WTC11 (cell line): ENCODE results near the gene PHLDB3. TPM values are rescaled to one million over a fixed set of nuclear protein-coding genes. Genes with fewer than 3 reads are reported as not detected.

Experiments used
- ATAC-seq: fragments of 200-7000 bp; cut with Tn5 transposase; 2 replicates; pipeline ENCODE4 v1.10.0; 2021; ENCODE audit warnings: mild to moderate bottlenecking, moderate library complexity
- CTCF ChIA-PET: fragments of 300-600 bp; sonication (Branson Sonifier 250); formaldehyde crosslinking; loops from one replicate; lab custom pipeline; 2021; ENCODE audit warnings: antibody characterized with exemption; lab: Charles Lee
- POLR2A ChIA-PET: fragments of 350-600 bp; sonication (Branson Sonifier 250); formaldehyde crosslinking; loops from one replicate; lab custom pipeline; 2021; ENCODE audit warnings: antibody characterized with exemption; lab: Charles Lee
- DNase-seq: peaks from one replicate; pipeline ENCODE4 v3.0.0; 2021; ENCODE audit warnings: low spot score
- H3K27ac Mint-ChIP-seq: 2 replicates; pipeline ENCODE4 v1.8.0; 2021; ENCODE audit warnings: mixed read lengths
- H3K27me3 Mint-ChIP-seq: 2 replicates; pipeline ENCODE4 v1.8.0; 2021; ENCODE audit warnings: low read depth, mild to moderate bottlenecking, moderate library complexity, mixed read lengths
- H3K36me3 Mint-ChIP-seq: 2 replicates; pipeline ENCODE4 v1.8.0; 2021; ENCODE audit warnings: mixed read lengths
- H3K4me1 Mint-ChIP-seq: 2 replicates; pipeline ENCODE4 v1.8.0; 2022; ENCODE audit warnings: mixed read lengths
- H3K4me3 Mint-ChIP-seq: 2 replicates; pipeline ENCODE4 v1.8.0; 2021; ENCODE audit warnings: mild to moderate bottlenecking, moderate library complexity, mixed read lengths
- H3K9me3 Mint-ChIP-seq: 2 replicates; pipeline ENCODE4 v1.8.0; 2021; ENCODE audit warnings: mixed read lengths
- AFF4 ChIP-seq: sonication (generic); formaldehyde crosslinking; IDR thresholded peaks from 2 replicates; pipeline ENCODE4 v1.8.1; 2023; ENCODE audit warnings: mild to moderate bottlenecking, missing genetic modification reagents, borderline replicate concordance
- ATF6 ChIP-seq: sonication (generic); formaldehyde crosslinking; IDR thresholded peaks from 2 replicates; pipeline ENCODE4 v1.8.1; 2023; ENCODE audit warnings: mild to moderate bottlenecking, missing genetic modification reagents
- CTCF ChIP-seq: fragments of 200-600 bp; IDR thresholded peaks from 2 replicates; pipeline ENCODE4 v1.8.0; 2022; ENCODE audit warnings: antibody characterized with exemption
- E2F1 ChIP-seq: sonication (generic); formaldehyde crosslinking; IDR thresholded peaks from 2 replicates; pipeline ENCODE4 v1.8.0; 2022; ENCODE audit warnings: mild to moderate bottlenecking, missing genetic modification reagents
- ESRRA ChIP-seq: sonication (generic); formaldehyde crosslinking; IDR thresholded peaks from 2 replicates; pipeline ENCODE4 v1.8.1; 2022; ENCODE audit warnings: mild to moderate bottlenecking, missing genetic modification reagents, borderline replicate concordance
- GRHL2 ChIP-seq: fragments of 250-450 bp; sonication (Bioruptor Pico); IDR thresholded peaks from 2 replicates; pipeline ENCODE4 v1.8.0; 2022; ENCODE audit warnings: mild to moderate bottlenecking, moderate library complexity; ENCODE audit not compliant: insufficient replicate concordance, severe bottlenecking
- HMGXB4 ChIP-seq: sonication (generic); formaldehyde crosslinking; IDR thresholded peaks from 2 replicates; pipeline ENCODE4 v1.8.1; 2023; ENCODE audit warnings: mild to moderate bottlenecking, moderate library complexity, missing genetic modification reagents
- IRF1 ChIP-seq: sonication (generic); formaldehyde crosslinking; IDR thresholded peaks from 2 replicates; pipeline ENCODE4 v1.8.0; 2023; ENCODE audit warnings: missing genetic modification reagents
- JUN ChIP-seq: sonication (generic); formaldehyde crosslinking; IDR thresholded peaks from 2 replicates; pipeline ENCODE4 v1.8.0; 2023; ENCODE audit warnings: mild to moderate bottlenecking, missing genetic modification reagents
- NR1H2 ChIP-seq: sonication (generic); formaldehyde crosslinking; IDR thresholded peaks from 2 replicates; pipeline ENCODE4 v1.9.0; 2021; ENCODE audit warnings: mild to moderate bottlenecking, moderate library complexity, missing genetic modification reagents
- PREB ChIP-seq: sonication (generic); formaldehyde crosslinking; IDR thresholded peaks from 2 replicates; pipeline ENCODE4 v1.8.1; 2022; ENCODE audit warnings: mild to moderate bottlenecking, missing genetic modification reagents, moderate library complexity, borderline replicate concordance
- TEAD1 ChIP-seq: sonication (generic); formaldehyde crosslinking; IDR thresholded peaks from 2 replicates; pipeline ENCODE4 v1.8.0; 2022; ENCODE audit warnings: mild to moderate bottlenecking, missing genetic modification reagents
- ZBTB43 ChIP-seq: sonication (generic); formaldehyde crosslinking; IDR thresholded peaks from 2 replicates; pipeline ENCODE4 v1.8.1; 2023; ENCODE audit warnings: mild to moderate bottlenecking, missing genetic modification reagents
- ZNF219 ChIP-seq: sonication (generic); formaldehyde crosslinking; IDR thresholded peaks from 2 replicates; pipeline ENCODE4 v1.8.0; 2023; ENCODE audit warnings: missing genetic modification reagents, mild to moderate bottlenecking, borderline replicate concordance
- ZNF281 ChIP-seq: sonication (generic); formaldehyde crosslinking; IDR thresholded peaks from 2 replicates; pipeline ENCODE4 v1.8.0; 2023; ENCODE audit warnings: mild to moderate bottlenecking, missing genetic modification reagents
- ZNF671 ChIP-seq: fragments of 250-450 bp; sonication (Bioruptor Pico); IDR thresholded peaks from 2 replicates; pipeline ENCODE4 v1.8.0; 2021; ENCODE audit warnings: mild to moderate bottlenecking
- total RNA-seq: library from RNA; stranded (reverse); gene quantifications from 3 replicates; pipeline ENCODE4 v1.2.3, GENCODE V29; 2021

Gene PHLDB3
- total RNA-seq, 1 experiment from 2014 or later, result 14.6 TPM

GRCh38 chr19:43454031-43454430 is 50.5 kb downstream of the PHLDB3 start:
- Mint-ChIP-seq H3K4me1 (peaks cover 13% of the 10 kb centered on the region), H3K27me3 (peaks cover 10% of the 10 kb centered on the region), H3K36me3 (peaks cover 4% of the 10 kb centered on the region; the same call in 1 of the 2 replicates), H3K4me3 (no peak overlapping the region), H3K27ac (no peak overlapping the region), H3K9me3 (peaks cover 11% of the 10 kb centered on the region)
- POLR2A ChIA-PET, result interaction anchor here (0.6 kb wide), 1 partner anchor 67 kb away, joined by 4 read pairs; no protein-coding TSS in a partner anchor
- TF ChIP-seq ESRRA (CRISPR knock-in tag) (no peak), CTCF (no peak), TEAD1 (CRISPR knock-in tag) (no peak), AFF4 (CRISPR knock-in tag) (no peak), ATF6 (CRISPR knock-in tag) (no peak), E2F1 (CRISPR knock-in tag) (no peak), ZBTB43 (CRISPR knock-in tag) (no peak), NR1H2 (no peak), HMGXB4 (no peak), ZNF671 (CRISPR knock-in tag) (no peak), ZNF219 (CRISPR knock-in tag) (no peak), ZNF281 (CRISPR knock-in tag) (no peak), JUN (CRISPR knock-in tag) (no peak), IRF1 (no peak), PREB (no peak), GRHL2 (CRISPR knock-in tag) (no peak)
- CTCF ChIA-PET, result interaction anchor here (1.2 kb wide), 2 partner anchors 9 to 65 kb away, joined by 3 read pairs; no protein-coding TSS in a partner anchor
- DNase-seq (no peak), ATAC-seq (no peak)
